Activated CD4-positive, alpha-beta T cell treated with anti-CD3 and anti-CD28 coated beads, Interleukin-2, amount 10 ng/mL, durations not matched to agents 24 days and 14 days (primary cell): Measurements from ENCODE around the gene COL1A2. TPM values are rescaled to one million over a fixed set of nuclear protein-coding genes. Genes with fewer than 3 reads are reported as not detected.

Source experiments
- DNase-seq: peaks from one replicate; pipeline ENCODE4 v3.0.0; 2022
- H3K27ac Mint-ChIP-seq: one replicate; pipeline ENCODE4 v1.8.0; 2022; ENCODE audit warnings: mild to moderate bottlenecking, mixed read lengths
- H3K27me3 Mint-ChIP-seq: one replicate; pipeline ENCODE4 v1.8.0; 2022; ENCODE audit warnings: mixed read lengths
- H3K36me3 Mint-ChIP-seq: one replicate; pipeline ENCODE4 v1.8.0; 2022; ENCODE audit warnings: low read depth, mild to moderate bottlenecking, mixed read lengths
- H3K4me1 Mint-ChIP-seq: one replicate; pipeline ENCODE4 v1.8.0; 2021; ENCODE audit warnings: mixed read lengths
- H3K4me3 Mint-ChIP-seq: one replicate; pipeline ENCODE4 v1.8.0; 2022; ENCODE audit warnings: mild to moderate bottlenecking, moderate library complexity, mixed read lengths
- H3K9me3 Mint-ChIP-seq: one replicate; pipeline ENCODE4 v1.8.0; 2021; ENCODE audit warnings: mixed read lengths
- intact Hi-C: fragments of 100-400 bp; cut with micrococcal nuclease; formaldehyde crosslinking; loops from one replicate; pipeline ENCODE4 v1.15.1; 2023
- total RNA-seq: library from RNA; stranded (reverse); gene quantifications from 2 replicates; pipeline ENCODE4 v1.2.3, GENCODE V29; 2022

COL1A2 gene
- total RNA-seq, 1 donor from 2014 or later: 6.5 TPM

GRCh38 chr7:94368371-94368791, 26.3 kb upstream of the COL1A2 start:
- Mint-ChIP-seq H3K36me3 (no peaks in the 10 kb centered on the region), H3K9me3 (no peaks in the 10 kb centered on the region), H3K27me3 (peaks cover 9% of the 10 kb centered on the region), H3K27ac (no peak overlapping the region), H3K4me1 (no peaks in the 10 kb centered on the region), H3K4me3 (no peak overlapping the region)
- no peak for DNase-seq
- intact Hi-C loops: no loop called here

GRCh38 chr7:94374231-94374630, 20.5 kb upstream of the COL1A2 start:
- intact Hi-C loops: no loop called here
- no peak for DNase-seq
- H3K27ac Mint-ChIP-seq: no peak overlapping the region
- H3K4me3 Mint-ChIP-seq: no peak overlapping the region
- H3K9me3 Mint-ChIP-seq: peaks cover 7% of the 10 kb centered on the region
- H3K27me3 Mint-ChIP-seq: peaks cover 10% of the 10 kb centered on the region
- H3K4me1 Mint-ChIP-seq: peaks cover 5% of the 10 kb centered on the region
- no peaks in the 10 kb centered on the region for H3K36me3 Mint-ChIP-seq

GRCh38 chr7:94374721-94375566, 19.8 kb upstream of the COL1A2 start:
- H3K9me3 Mint-ChIP-seq: peaks cover 7% of the 10 kb centered on the region
- peaks cover 5% of the 10 kb centered on the region for H3K4me1 Mint-ChIP-seq
- no peak for DNase-seq
- no peak overlapping the region for H3K4me3 Mint-ChIP-seq
- intact Hi-C loops: no loop called here
- no peak overlapping the region for H3K27ac Mint-ChIP-seq
- H3K36me3 Mint-ChIP-seq: no peaks in the 10 kb centered on the region
- peaks cover 10% of the 10 kb centered on the region for H3K27me3 Mint-ChIP-seq

- Mint-ChIP-seq H3K36me3 (no peaks in the 10 kb centered on the region), H3K27ac (no peak overlapping the region), H3K4me1 (peaks cover 5% of the 10 kb centered on the region), H3K9me3 (peaks cover 7% of the 10 kb centered on the region), H3K4me3 (no peak overlapping the region), H3K27me3 (peaks cover 10% of the 10 kb centered on the region)
- intact Hi-C loops: no loop called here
- no peak for DNase-seq
Measured at GRCh38 chr7:94375691-94376090, 19.0 kb upstream of the COL1A2 start.

- Mint-ChIP-seq H3K4me3 (no peak overlapping the region), H3K27me3 (peaks cover 10% of the 10 kb centered on the region), H3K36me3 (no peaks in the 10 kb centered on the region), H3K27ac (no peak overlapping the region), H3K9me3 (peaks cover 7% of the 10 kb centered on the region), H3K4me1 (peaks cover 5% of the 10 kb centered on the region)
- intact Hi-C loops: no loop called here
- DNase-seq: no peak
Measured at GRCh38 chr7:94376281-94376680, 18.4 kb upstream of the COL1A2 start.

- Mint-ChIP-seq H3K36me3 (no peaks in the 10 kb centered on the region), H3K4me3 (no peak overlapping the region), H3K9me3 (peaks cover 7% of the 10 kb centered on the region), H3K4me1 (peaks cover 5% of the 10 kb centered on the region), H3K27me3 (peaks cover 10% of the 10 kb centered on the region), H3K27ac (no peak overlapping the region)
- intact Hi-C loops: no loop called here
- no peak for DNase-seq
Measured at GRCh38 chr7:94378356-94378755, 16.3 kb upstream of the COL1A2 start.

- Mint-ChIP-seq H3K4me3 (no peak overlapping the region), H3K27ac (no peak overlapping the region), H3K36me3 (no peaks in the 10 kb centered on the region), H3K4me1 (peaks cover 3% of the 10 kb centered on the region), H3K9me3 (peaks cover 7% of the 10 kb centered on the region), H3K27me3 (peaks cover 5% of the 10 kb centered on the region)
- intact Hi-C loops: no loop called here
- no peak for DNase-seq
Measured at GRCh38 chr7:94380264-94380663, 14.4 kb upstream of the COL1A2 start.

- Mint-ChIP-seq H3K27ac (no peak overlapping the region), H3K9me3 (peaks cover 7% of the 10 kb centered on the region), H3K36me3 (no peaks in the 10 kb centered on the region), H3K27me3 (peaks cover 5% of the 10 kb centered on the region), H3K4me1 (no peaks in the 10 kb centered on the region), H3K4me3 (no peak overlapping the region)
- DNase-seq: no peak
- intact Hi-C loops: no loop called here
Measured at GRCh38 chr7:94382132-94382531, 12.6 kb upstream of the COL1A2 start.

- H3K4me3 Mint-ChIP-seq: no peak overlapping the region
- intact Hi-C loops: no loop called here
- H3K36me3 Mint-ChIP-seq: no peaks in the 10 kb centered on the region
- no peaks in the 10 kb centered on the region for H3K4me1 Mint-ChIP-seq
- H3K27me3 Mint-ChIP-seq: no peaks in the 10 kb centered on the region
- H3K9me3 Mint-ChIP-seq: peaks cover 1% of the 10 kb centered on the region
- DNase-seq: no peak
- H3K27ac Mint-ChIP-seq: no peak overlapping the region
Measured at GRCh38 chr7:94382746-94383145, 11.9 kb upstream of the COL1A2 start.

GRCh38 chr7:94384315-94384714, 10.4 kb upstream of the COL1A2 start:
- Mint-ChIP-seq H3K4me1 (no peaks in the 10 kb centered on the region), H3K27ac (no peak overlapping the region), H3K4me3 (no peak overlapping the region), H3K36me3 (no peaks in the 10 kb centered on the region), H3K9me3 (no peaks in the 10 kb centered on the region), H3K27me3 (no peaks in the 10 kb centered on the region)
- DNase-seq: no peak
- intact Hi-C loops: no loop called here

- H3K27me3 Mint-ChIP-seq: no peaks in the 10 kb centered on the region
- no peaks in the 10 kb centered on the region for H3K9me3 Mint-ChIP-seq
- H3K36me3 Mint-ChIP-seq: no peaks in the 10 kb centered on the region
- no peak overlapping the region for H3K4me3 Mint-ChIP-seq
- H3K4me1 Mint-ChIP-seq: no peaks in the 10 kb centered on the region
- no peak overlapping the region for H3K27ac Mint-ChIP-seq
- intact Hi-C loops: no loop called here
- DNase-seq: no peak
Measured at GRCh38 chr7:94386416-94386815, 8.3 kb upstream of the COL1A2 start.

GRCh38 chr7:94388540-94388939, 6.2 kb upstream of the COL1A2 start:
- Mint-ChIP-seq H3K4me3 (no peak overlapping the region), H3K9me3 (no peaks in the 10 kb centered on the region), H3K4me1 (peaks cover 17% of the 10 kb centered on the region), H3K27ac (no peak overlapping the region), H3K36me3 (no peaks in the 10 kb centered on the region), H3K27me3 (no peaks in the 10 kb centered on the region)
- DNase-seq: no peak
- intact Hi-C loops: no loop called here

- intact Hi-C loops: no loop called here
- H3K9me3 Mint-ChIP-seq: no peaks in the 10 kb centered on the region
- H3K4me3 Mint-ChIP-seq: no peak overlapping the region
- no peaks in the 10 kb centered on the region for H3K36me3 Mint-ChIP-seq
- no peak overlapping the region for H3K27ac Mint-ChIP-seq
- H3K27me3 Mint-ChIP-seq: no peaks in the 10 kb centered on the region
- peaks cover 21% of the 10 kb centered on the region for H3K4me1 Mint-ChIP-seq
- DNase-seq: no peak
Measured at GRCh38 chr7:94389381-94389780, 5.3 kb upstream of the COL1A2 start.

GRCh38 chr7:94391726-94392392, 2.8 kb upstream of the COL1A2 start:
- peak overlapping the region; percentile 89 for H3K27ac Mint-ChIP-seq
- no peaks in the 10 kb centered on the region for H3K36me3 Mint-ChIP-seq
- H3K4me3 Mint-ChIP-seq: peak overlapping the region; percentile 77
- DNase-seq: peak; percentile 83
- peaks cover 2% of the 10 kb centered on the region for H3K27me3 Mint-ChIP-seq
- H3K9me3 Mint-ChIP-seq: no peaks in the 10 kb centered on the region
- intact Hi-C loops: loop anchor here (5.0 to 10.0 kb wide), 5 partner anchors 95 to 677 kb away; partner anchors contain the start of gene SGCE
- H3K4me1 Mint-ChIP-seq: peaks cover 28% of the 10 kb centered on the region
